Activated CD4-positive, alpha-beta T cell treated with anti-CD3 and anti-CD28 coated beads, Interleukin-2, Interleukin-6, amounts not matched to agents 100 ng/mL and 50 ng/mL, durations not matched to agents 16 hours and 8 hours (primary cell): ENCODE results near the gene PGPEP1.
"Not testable (repeated sequence)": the region's sequence is repeated elsewhere in the genome, so short reads cannot be mapped to it uniquely, and the experiment has no call there.

Experiments
- DNase-seq: peaks from one replicate; pipeline ENCODE4 v3.0.0-alpha.2; 2020

PGPEP1 gene

GRCh38 chr19:18308948-18309325 is 31.5 kb upstream of the PGPEP1 start:
- no peak for DNase-seq

GRCh38 chr19:18309525-18310064 is 30.8 kb upstream of the PGPEP1 start:
- no peak for DNase-seq

GRCh38 chr19:18310118-18310909 is 30.1 kb upstream of the PGPEP1 start:
- no peak for DNase-seq

- no peak for DNase-seq
Measured at GRCh38 chr19:18310966-18311365, 29.4 kb upstream of the PGPEP1 start.

- no peak for DNase-seq
Measured at GRCh38 chr19:18311502-18312091, 28.8 kb upstream of the PGPEP1 start.

- no peak for DNase-seq
Measured at GRCh38 chr19:18312092-18312534, 28.3 kb upstream of the PGPEP1 start.

- DNase-seq, result no peak
Measured at GRCh38 chr19:18313398-18313797, 27.0 kb upstream of the PGPEP1 start.

GRCh38 chr19:18317961-18318800 is 22.2 kb upstream of the PGPEP1 start:
- peak; percentile 80 for DNase-seq

- DNase-seq, result no peak
Measured at GRCh38 chr19:18319591-18320135, 20.7 kb upstream of the PGPEP1 start.

- DNase-seq, result no peak
Measured at GRCh38 chr19:18320865-18321733, 19.3 kb upstream of the PGPEP1 start.

GRCh38 chr19:18321734-18322102 is 18.7 kb upstream of the PGPEP1 start:
- DNase-seq, result peak; percentile 76

GRCh38 chr19:18322318-18322758 is 18.1 kb upstream of the PGPEP1 start:
- peak; percentile 72 for DNase-seq

- DNase-seq, result peak; percentile 100
Measured at GRCh38 chr19:18322759-18323460, 17.5 kb upstream of the PGPEP1 start, which contains the start of gene LSM4. Gene LSM4 (minus strand): TSS chr19:18323076. CDS start chr19:18323020, 56 bp downstream.

- DNase-seq, result not testable (repeated sequence)
Measured at GRCh38 chr19:18324373-18324731, 16.0 kb upstream of the PGPEP1 start.

GRCh38 chr19:18326772-18327171 is 13.6 kb upstream of the PGPEP1 start:
- DNase-seq, result no peak

GRCh38 chr19:18328340-18329034 is 11.9 kb upstream of the PGPEP1 start:
- peak; percentile 95 for DNase-seq

- DNase-seq, result no peak
Measured at GRCh38 chr19:18329035-18329376, 11.4 kb upstream of the PGPEP1 start.

GRCh38 chr19:18330868-18331267 is 9.5 kb upstream of the PGPEP1 start:
- no peak for DNase-seq

GRCh38 chr19:18332917-18333530 is 7.4 kb upstream of the PGPEP1 start:
- no peak for DNase-seq

GRCh38 chr19:18333680-18334079 is 6.7 kb upstream of the PGPEP1 start:
- DNase-seq, result no peak
